ENCODE data around the gene COL5A1.

The COL5A1 gene

DNA sequence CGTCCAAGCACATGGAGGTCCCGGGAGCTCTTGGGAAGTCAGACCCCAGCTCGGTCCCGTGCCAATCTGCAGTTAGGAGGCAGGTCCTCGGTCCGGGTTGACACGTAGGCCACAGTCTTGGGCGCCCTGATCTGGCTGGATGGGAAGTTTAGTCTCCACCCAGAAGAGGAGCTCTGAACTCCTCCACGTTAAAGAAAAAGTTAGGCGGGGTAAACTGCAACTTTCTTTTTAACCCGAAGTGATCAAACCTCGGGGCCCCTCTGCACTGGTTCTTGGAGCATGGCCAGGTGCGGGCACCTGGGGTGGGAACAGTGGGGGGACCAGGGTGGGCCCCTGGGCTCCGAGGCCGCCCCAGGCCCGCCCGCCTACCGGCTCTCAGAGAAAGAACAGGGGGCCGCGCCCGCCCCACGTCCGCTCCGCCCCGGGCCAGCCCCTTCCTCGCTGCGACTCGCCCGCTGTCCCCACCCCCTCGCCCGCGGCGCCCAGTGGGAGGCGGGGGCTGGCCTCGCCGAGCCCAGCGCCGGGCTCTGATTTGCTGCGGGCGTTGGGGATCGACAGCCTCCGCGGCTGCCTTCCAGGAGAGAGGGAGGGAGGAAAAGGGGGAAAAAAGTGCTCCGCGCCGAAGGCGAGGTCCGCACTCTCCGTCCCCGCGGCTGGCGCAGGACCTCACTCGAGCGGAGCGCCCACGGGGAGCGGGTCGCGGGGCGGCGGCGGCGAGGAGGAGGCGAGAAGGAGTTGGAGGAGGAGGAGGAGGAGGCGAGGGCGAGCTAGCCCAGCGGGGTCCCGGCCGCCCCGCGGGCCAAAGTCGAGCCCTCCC is at the start of gene COL5A1:
Gene COL5A1 (plus strand): TSS at position 631 of the 817 bp plus-strand sequence. CDS start 385 bp downstream, outside the sequence.
- peak; percentile 80 for ATAC-seq
- no peak for TF ChIP-seq BACH2 (CRISPR knock-in tag; IDR thresholded peaks at IDR 0.05; ENCODE audit: borderline replicate concordance)
- no peak for TF ChIP-seq ZNF70 (CRISPR knock-in tag; IDR thresholded peaks at IDR 0.05)
- TF ChIP-seq, protein P1, sequence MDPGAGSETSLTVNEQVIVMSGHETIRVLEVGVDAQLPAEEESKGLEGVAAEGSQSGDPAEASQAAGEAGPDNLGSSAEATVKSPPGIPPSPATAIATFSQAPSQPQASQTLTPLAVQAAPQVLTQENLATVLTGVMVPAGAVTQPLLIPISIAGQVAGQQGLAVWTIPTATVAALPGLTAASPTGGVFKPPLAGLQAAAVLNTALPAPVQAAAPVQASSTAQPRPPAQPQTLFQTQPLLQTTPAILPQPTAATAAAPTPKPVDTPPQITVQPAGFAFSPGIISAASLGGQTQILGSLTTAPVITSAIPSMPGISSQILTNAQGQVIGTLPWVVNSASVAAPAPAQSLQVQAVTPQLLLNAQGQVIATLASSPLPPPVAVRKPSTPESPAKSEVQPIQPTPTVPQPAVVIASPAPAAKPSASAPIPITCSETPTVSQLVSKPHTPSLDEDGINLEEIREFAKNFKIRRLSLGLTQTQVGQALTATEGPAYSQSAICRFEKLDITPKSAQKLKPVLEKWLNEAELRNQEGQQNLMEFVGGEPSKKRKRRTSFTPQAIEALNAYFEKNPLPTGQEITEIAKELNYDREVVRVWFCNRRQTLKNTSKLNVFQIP (CRISPR knock-in tag; IDR thresholded peaks at IDR 0.05; ENCODE audit: borderline replicate concordance, low read depth): no peak
- TF ChIP-seq OSR1 (CRISPR knock-in tag; IDR thresholded peaks at IDR 0.05): no peak
- TF ChIP-seq ZFP30 (CRISPR knock-in tag; IDR thresholded peaks at IDR 0.05): no peak
- no peak for TF ChIP-seq PPARA (CRISPR knock-in tag; IDR thresholded peaks at IDR 0.05; ENCODE audit: borderline replicate concordance)
- no peak for TF ChIP-seq SNAI2 (CRISPR knock-in tag; IDR thresholded peaks at IDR 0.05)
- TF ChIP-seq, protein P2, sequence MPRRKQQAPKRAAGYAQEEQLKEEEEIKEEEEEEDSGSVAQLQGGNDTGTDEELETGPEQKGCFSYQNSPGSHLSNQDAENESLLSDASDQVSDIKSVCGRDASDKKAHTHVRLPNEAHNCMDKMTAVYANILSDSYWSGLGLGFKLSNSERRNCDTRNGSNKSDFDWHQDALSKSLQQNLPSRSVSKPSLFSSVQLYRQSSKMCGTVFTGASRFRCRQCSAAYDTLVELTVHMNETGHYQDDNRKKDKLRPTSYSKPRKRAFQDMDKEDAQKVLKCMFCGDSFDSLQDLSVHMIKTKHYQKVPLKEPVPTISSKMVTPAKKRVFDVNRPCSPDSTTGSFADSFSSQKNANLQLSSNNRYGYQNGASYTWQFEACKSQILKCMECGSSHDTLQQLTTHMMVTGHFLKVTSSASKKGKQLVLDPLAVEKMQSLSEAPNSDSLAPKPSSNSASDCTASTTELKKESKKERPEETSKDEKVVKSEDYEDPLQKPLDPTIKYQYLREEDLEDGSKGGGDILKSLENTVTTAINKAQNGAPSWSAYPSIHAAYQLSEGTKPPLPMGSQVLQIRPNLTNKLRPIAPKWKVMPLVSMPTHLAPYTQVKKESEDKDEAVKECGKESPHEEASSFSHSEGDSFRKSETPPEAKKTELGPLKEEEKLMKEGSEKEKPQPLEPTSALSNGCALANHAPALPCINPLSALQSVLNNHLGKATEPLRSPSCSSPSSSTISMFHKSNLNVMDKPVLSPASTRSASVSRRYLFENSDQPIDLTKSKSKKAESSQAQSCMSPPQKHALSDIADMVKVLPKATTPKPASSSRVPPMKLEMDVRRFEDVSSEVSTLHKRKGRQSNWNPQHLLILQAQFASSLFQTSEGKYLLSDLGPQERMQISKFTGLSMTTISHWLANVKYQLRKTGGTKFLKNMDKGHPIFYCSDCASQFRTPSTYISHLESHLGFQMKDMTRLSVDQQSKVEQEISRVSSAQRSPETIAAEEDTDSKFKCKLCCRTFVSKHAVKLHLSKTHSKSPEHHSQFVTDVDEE (CRISPR knock-in tag; IDR thresholded peaks at IDR 0.05): no peak
- TF ChIP-seq ARNTL (CRISPR knock-in tag; IDR thresholded peaks at IDR 0.05; ENCODE audit: borderline replicate concordance, low read depth): no peak
- no peak for TF ChIP-seq CSDC2 (CRISPR knock-in tag; IDR thresholded peaks at IDR 0.05)
- TF ChIP-seq TOX (CRISPR knock-in tag; IDR thresholded peaks at IDR 0.05; ENCODE audit: borderline replicate concordance): no peak
- no peak for TF ChIP-seq ISL1 (CRISPR knock-in tag; IDR thresholded peaks at IDR 0.05)
- TF ChIP-seq ZC3H10 (CRISPR knock-in tag; IDR thresholded peaks at IDR 0.05): no peak
- TF ChIP-seq, protein P3, sequence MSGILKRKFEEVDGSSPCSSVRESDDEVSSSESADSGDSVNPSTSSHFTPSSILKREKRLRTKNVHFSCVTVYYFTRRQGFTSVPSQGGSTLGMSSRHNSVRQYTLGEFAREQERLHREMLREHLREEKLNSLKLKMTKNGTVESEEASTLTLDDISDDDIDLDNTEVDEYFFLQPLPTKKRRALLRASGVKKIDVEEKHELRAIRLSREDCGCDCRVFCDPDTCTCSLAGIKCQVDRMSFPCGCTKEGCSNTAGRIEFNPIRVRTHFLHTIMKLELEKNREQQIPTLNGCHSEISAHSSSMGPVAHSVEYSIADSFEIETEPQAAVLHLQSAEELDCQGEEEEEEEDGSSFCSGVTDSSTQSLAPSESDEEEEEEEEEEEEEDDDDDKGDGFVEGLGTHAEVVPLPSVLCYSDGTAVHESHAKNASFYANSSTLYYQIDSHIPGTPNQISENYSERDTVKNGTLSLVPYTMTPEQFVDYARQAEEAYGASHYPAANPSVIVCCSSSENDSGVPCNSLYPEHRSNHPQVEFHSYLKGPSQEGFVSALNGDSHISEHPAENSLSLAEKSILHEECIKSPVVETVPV (CRISPR knock-in tag; IDR thresholded peaks at IDR 0.05): no peak
- TF ChIP-seq, protein P4, sequence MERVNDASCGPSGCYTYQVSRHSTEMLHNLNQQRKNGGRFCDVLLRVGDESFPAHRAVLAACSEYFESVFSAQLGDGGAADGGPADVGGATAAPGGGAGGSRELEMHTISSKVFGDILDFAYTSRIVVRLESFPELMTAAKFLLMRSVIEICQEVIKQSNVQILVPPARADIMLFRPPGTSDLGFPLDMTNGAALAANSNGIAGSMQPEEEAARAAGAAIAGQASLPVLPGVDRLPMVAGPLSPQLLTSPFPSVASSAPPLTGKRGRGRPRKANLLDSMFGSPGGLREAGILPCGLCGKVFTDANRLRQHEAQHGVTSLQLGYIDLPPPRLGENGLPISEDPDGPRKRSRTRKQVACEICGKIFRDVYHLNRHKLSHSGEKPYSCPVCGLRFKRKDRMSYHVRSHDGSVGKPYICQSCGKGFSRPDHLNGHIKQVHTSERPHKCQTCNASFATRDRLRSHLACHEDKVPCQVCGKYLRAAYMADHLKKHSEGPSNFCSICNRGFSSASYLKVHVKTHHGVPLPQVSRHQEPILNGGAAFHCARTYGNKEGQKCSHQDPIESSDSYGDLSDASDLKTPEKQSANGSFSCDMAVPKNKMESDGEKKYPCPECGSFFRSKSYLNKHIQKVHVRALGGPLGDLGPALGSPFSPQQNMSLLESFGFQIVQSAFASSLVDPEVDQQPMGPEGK (CRISPR knock-in tag; IDR thresholded peaks at IDR 0.05; ENCODE audit: borderline replicate concordance): no peak
- no peak for TF ChIP-seq ZFP3 (CRISPR knock-in tag; IDR thresholded peaks at IDR 0.05)
- no peak for TF ChIP-seq ZNF565 (CRISPR knock-in tag; conservative IDR thresholded peaks at IDR 0.05; ENCODE audit: low read depth)
- TF ChIP-seq GLIS3 (CRISPR knock-in tag; IDR thresholded peaks at IDR 0.05): no peak
- TF ChIP-seq ZNF8 (CRISPR knock-in tag; IDR thresholded peaks at IDR 0.05): no peak

DNA sequence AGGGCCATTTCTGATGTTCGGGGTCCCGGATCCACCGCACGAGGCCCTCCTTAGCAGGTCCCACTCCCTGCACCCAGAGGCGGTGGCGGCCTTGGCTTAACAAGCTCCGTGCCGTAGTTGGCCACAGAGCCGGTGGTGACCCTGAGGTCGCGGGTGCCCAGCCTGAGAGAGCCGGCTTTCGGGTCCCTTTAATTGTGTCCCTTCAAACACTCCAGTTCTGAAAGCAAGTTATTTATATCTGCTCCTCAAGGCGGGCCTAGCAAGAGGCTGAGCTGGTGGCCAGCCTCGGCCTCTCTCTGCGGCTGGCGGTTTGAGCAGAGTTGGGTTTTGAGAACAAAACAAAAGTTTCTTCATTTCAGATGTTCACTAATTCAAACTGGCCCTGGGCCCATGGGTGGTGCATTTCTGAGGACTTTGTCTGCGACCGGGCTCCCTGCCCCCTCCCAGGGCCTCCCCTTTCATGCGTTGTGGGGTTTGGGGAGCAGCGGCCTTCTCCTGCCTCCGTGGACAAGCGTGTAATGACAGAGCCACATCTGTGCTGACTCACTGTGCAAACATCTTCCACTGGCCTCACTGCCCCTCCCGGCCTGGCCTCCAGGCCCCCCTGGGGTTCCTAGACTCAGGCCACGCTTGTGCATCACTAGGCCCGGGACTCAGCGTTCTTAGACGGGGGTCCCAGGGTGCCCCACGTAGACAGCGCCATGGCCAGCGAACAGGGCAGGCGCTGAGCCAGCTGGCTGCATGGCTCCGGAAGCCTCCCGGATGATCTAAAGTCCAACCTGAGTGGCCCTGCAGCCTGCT is 49.4 kb upstream of the COL5A1 start:
- TF ChIP-seq ZNF8 (CRISPR knock-in tag; IDR thresholded peaks at IDR 0.05) (no peak), ARNTL (CRISPR knock-in tag; IDR thresholded peaks at IDR 0.05; ENCODE audit: borderline replicate concordance, low read depth) (no peak), ISL1 (CRISPR knock-in tag; IDR thresholded peaks at IDR 0.05) (no peak), TOX (CRISPR knock-in tag; IDR thresholded peaks at IDR 0.05; ENCODE audit: borderline replicate concordance) (no peak), ZC3H10 (CRISPR knock-in tag; IDR thresholded peaks at IDR 0.05) (no peak)
- ATAC-seq: peak; percentile 46

DNA sequence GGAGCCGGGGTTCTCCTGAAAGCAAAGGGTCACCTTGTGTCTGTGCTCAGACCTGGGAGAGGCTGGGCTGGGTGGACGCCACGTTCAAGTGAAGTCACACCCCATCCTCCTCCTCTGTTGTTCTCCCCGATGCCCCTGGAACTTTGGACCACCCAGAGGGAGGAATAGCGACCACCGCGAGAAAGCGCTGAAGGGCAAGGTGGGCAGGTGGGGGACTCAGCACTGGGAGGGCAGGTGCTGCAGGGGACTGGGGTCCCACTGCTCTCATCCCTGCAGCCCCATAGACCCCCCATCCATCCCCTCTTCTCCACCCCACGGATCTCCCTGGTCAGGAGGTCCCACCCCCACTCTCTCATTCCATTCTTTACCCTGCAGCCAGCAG is 48.8 kb upstream of the COL5A1 start:
- no peak for TF ChIP-seq ZNF8 (CRISPR knock-in tag; IDR thresholded peaks at IDR 0.05)
- TF ChIP-seq SNAI2 (CRISPR knock-in tag; IDR thresholded peaks at IDR 0.05): no peak
- TF ChIP-seq RARB (CRISPR knock-in tag; IDR thresholded peaks at IDR 0.05): no peak
- TF ChIP-seq ISL1 (CRISPR knock-in tag; IDR thresholded peaks at IDR 0.05): no peak
- TF ChIP-seq ZC3H10 (CRISPR knock-in tag; IDR thresholded peaks at IDR 0.05): no peak
- TF ChIP-seq, protein P2 (CRISPR knock-in tag; IDR thresholded peaks at IDR 0.05): no peak
- no peak for TF ChIP-seq ARNTL (CRISPR knock-in tag; IDR thresholded peaks at IDR 0.05; ENCODE audit: borderline replicate concordance, low read depth)
- ATAC-seq: no peak

All from SK-N-SH treated with all-trans-retinoic acid at 6 μM for 48 hours (cell line).